HCT116 (cell line): ENCODE data around the gene ABHD2.

ENCODE experiments used
- ATF3 ChIP-seq: IDR thresholded peaks from 2 replicates; pipeline ENCODE4 v1.6.1; 2012
- CTCF ChIP-seq, 3 experiments: fragments of 200-600 bp in 1 of 3; sonication (generic) in 1 of 3; IDR thresholded peaks in 2 of 3; conservative IDR thresholded peaks in 1 of 3; 2 replicates each; pipeline ENCODE4 v1.5.1; 2012 to 2017; ENCODE audit warnings: low read depth in 2 of 3, low read length in 2 of 3, antibody characterized with exemption in 1 of 3, borderline replicate concordance in 1 of 3, control low read depth in 1 of 3, mild to moderate bottlenecking in 1 of 3, mixed read lengths in 1 of 3, mixed run types in 1 of 3, moderate library complexity in 1 of 3; ENCODE audit not compliant: insufficient read depth in 1 of 3
- EZH2 ChIP-seq: fragments of 200-600 bp; sonication (generic); IDR thresholded peaks from 2 replicates; pipeline ENCODE4 v1.6.1; 2017; ENCODE audit warnings: antibody characterized with exemption, mixed run types
- MAX ChIP-seq: IDR thresholded peaks from 2 replicates; pipeline ENCODE4 v1.6.1; 2012
- POLR2A ChIP-seq: IDR thresholded peaks from 2 replicates; pipeline ENCODE4 v1.7.0; 2011; ENCODE audit warnings: borderline replicate concordance; ENCODE audit not compliant: insufficient read depth, insufficient read length; ENCODE audit errors: extremely low read depth
- POLR2AphosphoS5 ChIP-seq: IDR thresholded peaks from 2 replicates; pipeline ENCODE4 v1.6.1; 2011; ENCODE audit warnings: mild to moderate bottlenecking, low read depth, low read length, moderate library complexity
- SIN3A ChIP-seq: IDR thresholded peaks from 2 replicates; pipeline ENCODE4 v1.6.1; 2012; ENCODE audit warnings: low read depth
- SP1 ChIP-seq: IDR thresholded peaks from 2 replicates; pipeline ENCODE4 v1.6.1; 2012; ENCODE audit warnings: low read depth
- SRF ChIP-seq: IDR thresholded peaks from 2 replicates; pipeline ENCODE4 v1.6.1; 2012; ENCODE audit warnings: low read depth
- YY1 ChIP-seq: IDR thresholded peaks from 2 replicates; pipeline ENCODE4 v1.6.1; 2011; ENCODE audit warnings: low read length, low read depth, moderate library complexity, mild to moderate bottlenecking; ENCODE audit not compliant: insufficient replicate concordance; ENCODE audit errors: extremely low read depth
- ZFX ChIP-seq: fragments of 450-650 bp; IDR thresholded peaks from 2 replicates; pipeline ENCODE4 v1.6.1; 2017
- ZNF274 ChIP-seq: fragments of 200-500 bp; sonication (Bioruptor generic); IDR thresholded peaks from 2 replicates; pipeline ENCODE4 v1.6.1; 2014; ENCODE audit warnings: mild to moderate bottlenecking, low read depth, low read length, inconsistent platforms

- TF ChIP-seq CTCF (IDR thresholded peaks at IDR 0.05 in 2 of 3, conservative IDR thresholded peaks at IDR 0.05 in 1 of 3; ENCODE audit: borderline replicate concordance in 1 of 3, insufficient read depth in 1 of 3, low read depth in 2 of 3, low read length in 2 of 3) = no peak
- no peak for TF ChIP-seq EZH2
- no peak for TF ChIP-seq POLR2AphosphoS5
- no peak for TF ChIP-seq ZFX
- no peak for TF ChIP-seq POLR2A
- TF ChIP-seq SIN3A = no peak
- no peak for TF ChIP-seq MAX
- TF ChIP-seq ATF3 = no peak
- TF ChIP-seq YY1 = no peak
- no peak for TF ChIP-seq ZNF274
- no peak for TF ChIP-seq SP1
- no peak for TF ChIP-seq SRF
These were observed 109.9 kb downstream of the ABHD2 start for GRCh38 chr15:89198196-89198595.
